Sigmoid colon (tissue), 7 donors: ENCODE measurements around the gene ARL13B. TPM values are rescaled to one million over a fixed set of nuclear protein-coding genes. Genes with fewer than 3 reads are reported as not detected.
A peak's percentile ranks its signal among the peaks of the same experiment; 100 is the strongest.

Experiments
- DNase-seq: peaks from one replicate; pipeline ENCODE4 v3.0.0-alpha.2; 2019
- H3K27ac ChIP-seq, 4 donors: fragments of 200-600 bp; sonication (generic); one replicate each; pipeline ENCODE4 v1.5.1; 2016 to 2019; ENCODE audit warnings: mild to moderate bottlenecking in 1 of 4
- H3K27me3 ChIP-seq, 3 donors: fragments of 200-600 bp; sonication (generic); one replicate each; pipeline ENCODE4 v1.5.1; 2019; ENCODE audit warnings: mild to moderate bottlenecking in 1 of 3
- H3K36me3 ChIP-seq, 4 donors: fragments of 200-600 bp; sonication (generic); one replicate each; pipeline ENCODE4 v1.5.1; 2016 to 2019
- H3K4me1 ChIP-seq, 4 donors: fragments of 200-600 bp; sonication (generic); one replicate each; pipeline ENCODE4 v1.5.1; 2017 to 2019
- H3K4me3 ChIP-seq, 4 donors: fragments of 200-600 bp; sonication (generic); one replicate each; pipeline ENCODE4 v1.5.1; 2017 to 2019; ENCODE audit warnings: mild to moderate bottlenecking in 2 of 4, moderate library complexity in 1 of 4
- H3K9me3 ChIP-seq, 4 donors: fragments of 200-600 bp in 3 of 4; sonication (generic) in 3 of 4; one replicate each; pipeline versions ENCODE4 v1.5.1 to v1.6.1; 2013 to 2019
- EP300 ChIP-seq, 4 donors: sonication (generic); formaldehyde crosslinking; IDR thresholded peaks; one replicate each; pipeline ENCODE4 v1.6.1; 2017; ENCODE audit warnings: antibody characterized with exemption in 4 of 4
- POLR2A ChIP-seq, 2 donors: fragments of 450-650 bp; IDR thresholded peaks; one replicate each; pipeline ENCODE4 v1.6.1; 2016; ENCODE audit warnings: antibody characterized with exemption in 2 of 2, mild to moderate bottlenecking in 2 of 2, moderate library complexity in 2 of 2
- POLR2AphosphoS5 ChIP-seq, 4 donors: sonication (generic); formaldehyde crosslinking; IDR thresholded peaks; one replicate each; pipeline ENCODE4 v1.6.1; 2017; ENCODE audit warnings: antibody characterized with exemption in 4 of 4
- WGBS, 2 donors: extraction: QIAGEN DNeasy Blood & Tissue Kit; methylation state at CpG; one replicate each; pipeline ENCODE4 v1.1.7; 2013; 5-methylcytosine and 5-hydroxymethylcytosine counted together
- intact Hi-C: fragments of 100-400 bp; cut with DNase I; formaldehyde crosslinking; loops from one replicate; pipeline ENCODE4 v1.15.1; 2023
- polyA plus RNA-seq, 3 donors: library from polyadenylated mRNA; stranded (reverse); fragments of 200-250 nt; gene quantifications; one replicate each; pipeline ENCODE4 v1.2.3, GENCODE V29; 2013
- total RNA-seq, 4 donors: library from RNA; depleted of rRNA; stranded (reverse); fragments of >200 nt; gene quantifications; one replicate each; pipeline ENCODE4 v1.1.0, GENCODE V29; 2016
- TF ChIP-seq, protein P1 (sequence below), 4 experiments: fragments of 450-650 bp in 3 of 4; fragments of 200-600 bp in 1 of 4; IDR thresholded peaks; one replicate each; pipeline ENCODE4 v1.5.1; 2016 to 2019; ENCODE audit warnings: antibody characterized with exemption in 4 of 4, mild to moderate bottlenecking in 3 of 4, moderate library complexity in 2 of 4
- donor health status: healthy with polysubstance abuse.
- donor health status: Bipolar disorder and iron deficiency.
- donor health status: healthy.

The ARL13B gene
- total and polyA plus RNA-seq, 7 donors, result 1.8 to 14.0 (median 9.6) TPM

DNA sequence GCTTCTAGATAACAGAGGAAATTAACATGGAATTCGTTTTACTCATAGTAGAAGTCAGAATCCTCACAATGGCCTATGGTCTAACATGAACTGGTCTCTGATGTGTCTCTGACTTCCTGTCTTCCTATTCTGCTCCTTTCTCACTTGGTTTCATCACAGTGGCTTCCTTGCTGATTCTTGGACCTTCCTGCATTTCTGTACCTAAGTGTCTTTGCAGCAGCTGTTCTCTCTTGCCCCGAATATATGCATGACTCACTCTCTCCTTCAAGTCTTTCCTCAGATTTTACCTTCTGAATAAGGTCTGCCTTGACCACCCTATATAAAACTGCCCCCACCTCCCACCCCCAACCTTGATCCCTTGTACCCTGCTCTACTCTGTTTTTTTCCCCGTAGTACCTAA, 14.1 kb downstream of the ARL13B start:
- TF ChIP-seq POLR2AphosphoS5 (IDR thresholded peaks at IDR 0.05), result no peak
- TF ChIP-seq EP300 (IDR thresholded peaks at IDR 0.05), result no peak
- TF ChIP-seq, protein P1, sequence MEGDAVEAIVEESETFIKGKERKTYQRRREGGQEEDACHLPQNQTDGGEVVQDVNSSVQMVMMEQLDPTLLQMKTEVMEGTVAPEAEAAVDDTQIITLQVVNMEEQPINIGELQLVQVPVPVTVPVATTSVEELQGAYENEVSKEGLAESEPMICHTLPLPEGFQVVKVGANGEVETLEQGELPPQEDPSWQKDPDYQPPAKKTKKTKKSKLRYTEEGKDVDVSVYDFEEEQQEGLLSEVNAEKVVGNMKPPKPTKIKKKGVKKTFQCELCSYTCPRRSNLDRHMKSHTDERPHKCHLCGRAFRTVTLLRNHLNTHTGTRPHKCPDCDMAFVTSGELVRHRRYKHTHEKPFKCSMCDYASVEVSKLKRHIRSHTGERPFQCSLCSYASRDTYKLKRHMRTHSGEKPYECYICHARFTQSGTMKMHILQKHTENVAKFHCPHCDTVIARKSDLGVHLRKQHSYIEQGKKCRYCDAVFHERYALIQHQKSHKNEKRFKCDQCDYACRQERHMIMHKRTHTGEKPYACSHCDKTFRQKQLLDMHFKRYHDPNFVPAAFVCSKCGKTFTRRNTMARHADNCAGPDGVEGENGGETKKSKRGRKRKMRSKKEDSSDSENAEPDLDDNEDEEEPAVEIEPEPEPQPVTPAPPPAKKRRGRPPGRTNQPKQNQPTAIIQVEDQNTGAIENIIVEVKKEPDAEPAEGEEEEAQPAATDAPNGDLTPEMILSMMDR (IDR thresholded peaks at IDR 0.05), result no peak
- no peak for TF ChIP-seq POLR2A (IDR thresholded peaks at IDR 0.05)
- intact Hi-C loops, result no loop called here

GRCh38 chr3:94001191-94001590, 21.2 kb downstream of the ARL13B start:
- no peaks in the 10 kb centered on the region for H3K4me1 ChIP-seq
- H3K27me3 ChIP-seq, result no peaks in the 10 kb centered on the region
- no peak overlapping the region for H3K4me3 ChIP-seq
- H3K36me3 ChIP-seq, result no peaks in the 10 kb centered on the region
- DNase-seq, result no peak
- WGBS, 2 donors, result 29 to 71% methylated on average over 1 of the region's 1 CpG
- no peak overlapping the region for H3K27ac ChIP-seq
- intact Hi-C loops, result no loop called here
- no peak for TF ChIP-seq POLR2A (IDR thresholded peaks at IDR 0.05)
- TF ChIP-seq, protein P1 (IDR thresholded peaks at IDR 0.05), result no peak
- TF ChIP-seq EP300 (IDR thresholded peaks at IDR 0.05), result no peak
- no peak for TF ChIP-seq POLR2AphosphoS5 (IDR thresholded peaks at IDR 0.05)
- H3K9me3 ChIP-seq, result no peaks in the 10 kb centered on the region

More for the DNA sequence above, 14.1 kb downstream of the ARL13B start:
- no peak for DNase-seq
- Histone ChIP-seq H3K36me3 (no peaks in the 10 kb centered on the region), H3K27me3 (no peaks in the 10 kb centered on the region), H3K4me3 (no peak overlapping the region), H3K4me1 (no peaks in the 10 kb centered on the region), H3K27ac (no peak overlapping the region), H3K9me3 (no peaks in the 10 kb centered on the region)
- WGBS, 2 donors, result 86 to 88% methylated on average over 3 of the region's 3 CpGs

- Histone ChIP-seq H3K27ac (no peak overlapping the region), H3K36me3 (no peaks in the 10 kb centered on the region), H3K4me1 (no peaks in the 10 kb centered on the region), H3K9me3 (no peaks in the 10 kb centered on the region), H3K4me3 (no peak overlapping the region), H3K27me3 (no peaks in the 10 kb centered on the region)
- 87 to 88% methylated on average over 3 of the region's 3 CpGs for WGBS, 2 donors
- no peak for DNase-seq
- TF ChIP-seq POLR2A (IDR thresholded peaks at IDR 0.05) (no peak), POLR2AphosphoS5 (IDR thresholded peaks at IDR 0.05) (no peak), EP300 (IDR thresholded peaks at IDR 0.05) (no peak)
- TF ChIP-seq, protein P1 (IDR thresholded peaks at IDR 0.05), result no peak
- intact Hi-C loops, result no loop called here
These were observed 22.0 kb downstream of the ARL13B start for GRCh38 chr3:94001827-94002495.

- Histone ChIP-seq H3K27ac (peak overlapping the region in 1 of 4 donors; percentile 35), H3K36me3 (no peaks in the 10 kb centered on the region), H3K27me3 (no peaks in the 10 kb centered on the region), H3K4me3 (peak overlapping the region; percentile 1 to 38 (median 32)), H3K4me1 (no peaks in the 10 kb centered on the region), H3K9me3 (no peaks in the 10 kb centered on the region)
- intact Hi-C loops, result loop anchor here (2.0 kb wide), 1 partner anchor 58 kb away; the partner anchor contains the start of genes DHFR2 and NSUN3
- 1 to 4% methylated on average over 4 of the region's 4 CpGs for WGBS, 2 donors
- TF ChIP-seq POLR2A (IDR thresholded peaks at IDR 0.05) (no peak), EP300 (IDR thresholded peaks at IDR 0.05) (no peak), POLR2AphosphoS5 (IDR thresholded peaks at IDR 0.05) (no peak)
- TF ChIP-seq, protein P1 (IDR thresholded peaks at IDR 0.05), result peak; percentile 35 to 71 (median 62)
- DNase-seq, result no peak
These were observed 24.5 kb downstream of the ARL13B start for GRCh38 chr3:94004301-94004910.
